HCT116 (cell line): ENCODE data around the gene ACSBG1.
"Not testable (repeated sequence)": the region's sequence is repeated elsewhere in the genome, so short reads cannot be mapped to it uniquely, and the experiment has no call there.

Experiments
- CEBPB ChIP-seq: IDR thresholded peaks from 2 replicates; pipeline ENCODE4 v1.6.1; 2012; ENCODE audit warnings: low read depth
- CTCF ChIP-seq, 3 experiments: fragments of 200-600 bp in 1 of 3; sonication (generic) in 1 of 3; IDR thresholded peaks in 2 of 3; conservative IDR thresholded peaks in 1 of 3; 2 replicates each; pipeline ENCODE4 v1.5.1; 2012 to 2017; ENCODE audit warnings: low read depth in 2 of 3, low read length in 2 of 3, antibody characterized with exemption in 1 of 3, borderline replicate concordance in 1 of 3, control low read depth in 1 of 3, mild to moderate bottlenecking in 1 of 3, mixed read lengths in 1 of 3, mixed run types in 1 of 3, moderate library complexity in 1 of 3; ENCODE audit not compliant: insufficient read depth in 1 of 3
- EZH2 ChIP-seq: fragments of 200-600 bp; sonication (generic); IDR thresholded peaks from 2 replicates; pipeline ENCODE4 v1.6.1; 2017; ENCODE audit warnings: antibody characterized with exemption, mixed run types
- POLR2A ChIP-seq: IDR thresholded peaks from 2 replicates; pipeline ENCODE4 v1.7.0; 2011; ENCODE audit warnings: borderline replicate concordance; ENCODE audit not compliant: insufficient read depth, insufficient read length; ENCODE audit errors: extremely low read depth
- REST ChIP-seq: IDR thresholded peaks from 2 replicates; pipeline ENCODE4 v1.6.1; 2012; ENCODE audit warnings: low read depth
- TCF7L2 ChIP-seq: IDR thresholded peaks from 2 replicates; pipeline ENCODE4 v1.7.0; 2011; ENCODE audit warnings: borderline replicate concordance, inconsistent platforms; ENCODE audit not compliant: insufficient read depth, insufficient read length; ENCODE audit errors: extremely low read depth
- YY1 ChIP-seq: IDR thresholded peaks from 2 replicates; pipeline ENCODE4 v1.6.1; 2011; ENCODE audit warnings: low read length, low read depth, moderate library complexity, mild to moderate bottlenecking; ENCODE audit not compliant: insufficient replicate concordance; ENCODE audit errors: extremely low read depth

- TF ChIP-seq CEBPB; CTCF (IDR thresholded peaks at IDR 0.05 in 2 of 3, conservative IDR thresholded peaks at IDR 0.05 in 1 of 3; ENCODE audit: borderline replicate concordance in 1 of 3, insufficient read depth in 1 of 3, low read depth in 2 of 3, low read length in 2 of 3); YY1; REST; TCF7L2; POLR2A; EZH2: not testable (repeated sequence)
Observed at GRCh38 chr15:78245976-78246620, 11.7 kb upstream of the ACSBG1 start.
